NOMO-1 (cell line): Measurements from ENCODE around the gene DYNLT4.
A peak's percentile ranks its signal among the peaks of the same experiment; 100 is the strongest.
"Not testable (repeated sequence)": the region's sequence is repeated elsewhere in the genome, so short reads cannot be mapped to it uniquely, and the experiment has no call there.

Source experiments
- DNase-seq, 2 experiments: peaks; one replicate each; lab custom pipeline; 2025; ENCODE audit not compliant: unreplicated experiment in 2 of 2; lab: John Stamatoyannopoulos, UW

DYNLT4 gene

DNA sequence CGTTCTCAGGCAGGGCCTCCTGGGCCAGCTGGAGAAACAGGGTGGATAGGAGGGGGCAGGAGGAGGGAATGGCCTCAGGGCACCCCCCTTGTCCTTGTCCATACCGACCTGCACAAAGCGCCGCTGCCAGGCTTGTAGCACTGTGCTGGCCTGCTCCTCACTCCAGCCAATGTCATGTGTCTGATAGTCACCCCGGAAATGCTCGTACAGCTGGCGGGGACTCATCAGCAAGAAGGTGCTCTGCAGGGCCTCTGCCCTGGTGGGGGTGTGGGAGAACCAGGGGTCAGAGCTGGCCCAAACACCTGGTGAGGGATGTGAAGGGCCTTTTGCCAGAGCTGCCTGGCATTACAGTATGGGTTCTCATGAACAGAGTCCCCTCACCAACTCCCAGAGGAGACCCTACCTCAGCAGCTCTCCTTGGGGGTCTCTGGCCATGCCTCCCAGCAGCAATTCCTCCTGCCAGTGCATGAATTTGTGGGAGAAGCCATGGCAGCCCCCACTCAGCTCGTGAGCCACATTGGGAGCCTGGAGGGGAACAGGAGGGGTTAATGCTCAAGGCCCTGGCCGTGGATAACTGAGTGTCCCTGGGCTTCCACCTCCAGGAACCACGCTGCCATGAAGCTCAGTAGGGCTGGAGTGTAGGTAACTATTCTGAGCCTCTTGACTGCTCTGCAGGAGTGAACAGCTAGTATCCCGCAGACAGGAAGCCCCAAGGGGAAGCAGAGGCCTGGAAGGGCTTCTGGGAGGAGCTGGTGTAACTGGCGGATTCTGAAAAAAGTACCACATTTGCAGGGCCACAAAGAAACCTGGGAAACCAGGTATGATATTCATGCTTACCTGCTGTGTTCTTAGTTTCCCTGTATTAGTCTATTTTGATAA lies 22.6 kb upstream of the DYNLT4 start:
- no peak for DNase-seq

DNA sequence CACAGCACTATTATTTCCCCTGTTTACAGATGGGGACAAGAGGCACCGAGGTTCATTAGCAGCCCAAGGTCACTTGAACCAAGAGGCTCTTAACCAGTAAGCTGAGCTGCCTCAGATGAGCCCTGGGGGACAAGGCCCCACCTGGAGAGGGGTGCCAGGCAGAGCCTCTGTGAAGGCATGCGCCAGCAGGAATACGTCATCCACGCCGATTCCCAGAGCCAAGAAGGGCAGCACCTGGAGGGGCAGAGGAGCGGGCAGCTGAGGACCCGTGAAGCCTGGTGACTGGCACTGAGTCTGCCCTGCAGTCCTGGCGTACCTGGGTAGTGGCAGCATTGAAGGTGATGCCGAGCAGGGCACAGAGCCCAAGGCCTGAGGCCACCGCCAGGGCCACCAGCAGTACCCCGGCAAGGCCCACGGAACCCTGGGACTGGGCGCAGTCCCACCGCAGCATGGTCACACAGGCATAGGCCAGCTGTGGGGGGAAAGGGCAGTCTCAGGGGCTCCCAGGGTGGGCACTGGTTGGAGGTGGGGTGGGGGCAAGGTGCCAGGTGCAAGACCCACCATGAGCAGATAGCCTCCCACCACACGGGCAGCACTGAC lies 21.8 kb upstream of the DYNLT4 start:
- DNase-seq, result no peak

DNA sequence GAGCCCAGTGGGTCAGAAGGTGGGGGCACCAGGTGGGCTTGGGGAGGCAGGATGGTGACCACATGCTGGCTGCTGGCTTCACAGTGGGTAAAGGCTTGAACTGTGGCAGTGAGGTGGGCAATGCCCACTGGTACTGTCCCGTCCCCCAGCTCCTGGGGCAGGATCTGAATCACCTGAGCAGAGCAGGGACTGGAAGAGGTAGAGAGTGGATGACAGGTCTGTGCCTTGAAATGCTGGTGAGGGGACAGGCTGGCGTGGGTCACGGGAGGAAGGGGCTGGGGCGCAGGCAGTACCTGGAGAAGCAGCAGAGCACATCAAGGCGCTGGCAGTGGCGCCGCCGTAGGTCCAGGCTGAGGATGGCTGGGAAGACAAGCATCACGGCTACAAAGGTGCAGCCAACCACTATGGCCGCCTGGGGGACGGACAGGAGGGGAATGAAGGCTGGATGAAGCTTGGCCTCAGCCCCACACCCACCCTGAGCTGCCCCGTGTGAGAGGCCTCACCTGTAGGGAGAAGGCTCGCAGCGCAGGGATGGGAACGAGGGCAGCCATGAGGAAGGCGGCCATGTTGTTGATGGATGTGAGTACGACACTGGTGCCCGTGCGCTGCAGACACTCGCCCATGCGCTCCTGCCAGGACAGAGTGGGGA lies 21.0 kb upstream of the DYNLT4 start:
- DNase-seq, result no peak

DNA sequence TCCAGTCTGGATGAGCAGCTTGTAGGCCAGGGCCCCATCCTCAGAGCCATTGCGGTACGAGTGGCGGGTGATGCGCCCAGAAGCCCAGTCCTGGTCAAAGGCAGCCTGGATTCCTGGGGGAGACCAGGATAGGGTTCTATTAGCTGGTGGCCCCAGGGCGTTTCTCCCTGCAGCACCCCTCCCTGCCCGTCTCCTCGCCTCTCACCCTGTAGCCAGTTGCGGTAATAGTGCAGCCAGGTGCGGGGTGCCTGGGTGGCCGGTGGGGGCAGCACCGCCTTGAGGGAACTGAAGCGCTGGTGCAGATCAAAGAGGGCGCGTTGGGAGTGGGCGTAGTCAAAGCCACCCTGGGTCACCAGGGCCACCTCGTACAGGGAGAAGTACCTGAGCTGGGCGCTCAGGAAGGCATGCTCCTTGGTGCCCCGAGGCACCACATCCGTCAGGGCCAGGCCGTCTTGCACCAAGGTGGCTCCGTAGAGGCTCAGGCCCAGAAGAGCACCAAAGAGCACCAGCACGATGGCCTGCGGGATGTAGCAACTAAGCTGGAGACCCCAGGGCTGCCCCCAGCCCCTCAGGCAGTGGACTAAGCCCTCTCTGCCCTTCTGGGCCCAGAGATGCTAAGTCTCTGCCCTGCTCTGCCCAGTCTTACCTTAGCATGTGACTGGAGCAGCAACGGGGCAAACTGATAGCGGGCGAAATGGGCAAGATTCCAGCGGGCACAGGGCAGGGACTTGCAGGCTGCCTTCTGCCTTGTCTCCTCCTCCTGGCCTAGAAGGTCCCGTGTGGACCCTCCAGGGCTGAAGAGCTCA lies 20.2 kb upstream of the DYNLT4 start:
- no peak for DNase-seq

DNA sequence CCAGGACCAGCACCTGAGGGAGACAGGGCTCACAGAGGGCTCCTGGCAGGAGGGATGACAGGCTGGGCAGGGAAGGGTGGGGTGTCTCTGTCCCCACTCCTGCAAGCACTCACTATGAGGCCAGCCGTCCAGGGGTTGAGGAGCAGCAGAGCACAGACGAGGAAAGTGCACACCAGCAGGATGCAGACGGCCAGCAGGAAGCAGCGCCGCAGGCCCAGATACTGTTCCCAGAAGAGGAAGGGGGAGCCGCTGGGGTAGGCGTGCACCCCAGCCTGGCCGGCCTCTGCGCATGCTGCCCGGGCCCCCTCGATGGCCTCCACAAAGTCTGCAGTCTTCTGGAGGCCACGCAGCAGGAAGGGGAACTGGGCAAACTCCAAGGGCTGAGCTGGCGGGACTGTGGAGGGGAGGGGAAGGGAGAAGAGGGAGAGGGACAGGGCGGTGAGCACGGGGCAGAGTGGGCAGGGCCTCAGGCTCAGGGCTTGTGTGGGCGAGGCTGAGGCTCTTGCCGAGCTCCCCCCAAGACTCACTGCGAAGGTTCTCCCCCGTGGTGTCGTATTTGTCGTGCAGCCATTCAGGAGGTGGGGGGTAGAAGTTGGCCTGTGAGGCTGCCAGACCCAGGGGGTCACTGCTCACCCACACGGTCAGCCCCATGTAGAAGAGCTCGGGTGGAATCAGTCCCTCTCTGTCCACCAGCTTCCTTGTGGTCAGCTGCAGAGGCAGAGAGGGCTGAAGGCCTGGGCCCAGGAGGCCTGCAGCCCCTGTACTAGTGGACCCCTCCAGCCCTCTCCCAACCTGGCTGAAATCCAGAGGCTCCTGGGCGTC lies 19.4 kb upstream of the DYNLT4 start:
- peak; percentile 67 to 81 for DNase-seq

DNA sequence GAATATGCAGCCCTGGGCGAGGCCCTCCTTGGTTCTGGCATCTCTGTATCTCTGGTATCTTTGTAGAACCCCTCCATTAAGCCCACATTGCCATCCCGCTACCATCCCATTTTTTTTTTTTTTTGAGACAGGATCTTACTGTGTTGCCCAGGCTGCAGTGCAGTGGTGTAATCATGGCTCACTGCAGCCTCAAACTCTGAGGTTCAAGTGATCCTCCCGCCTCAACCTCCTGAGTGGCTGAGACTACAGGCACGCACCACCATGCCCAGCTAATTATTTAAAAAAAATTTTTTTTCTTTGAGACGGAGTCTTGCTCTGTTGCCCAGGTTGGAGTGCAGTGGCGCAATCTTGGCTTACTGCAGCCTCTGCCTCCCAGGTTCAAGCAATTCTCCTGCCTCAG lies 17.2 kb upstream of the DYNLT4 start:
- not testable (repeated sequence) for DNase-seq

DNA sequence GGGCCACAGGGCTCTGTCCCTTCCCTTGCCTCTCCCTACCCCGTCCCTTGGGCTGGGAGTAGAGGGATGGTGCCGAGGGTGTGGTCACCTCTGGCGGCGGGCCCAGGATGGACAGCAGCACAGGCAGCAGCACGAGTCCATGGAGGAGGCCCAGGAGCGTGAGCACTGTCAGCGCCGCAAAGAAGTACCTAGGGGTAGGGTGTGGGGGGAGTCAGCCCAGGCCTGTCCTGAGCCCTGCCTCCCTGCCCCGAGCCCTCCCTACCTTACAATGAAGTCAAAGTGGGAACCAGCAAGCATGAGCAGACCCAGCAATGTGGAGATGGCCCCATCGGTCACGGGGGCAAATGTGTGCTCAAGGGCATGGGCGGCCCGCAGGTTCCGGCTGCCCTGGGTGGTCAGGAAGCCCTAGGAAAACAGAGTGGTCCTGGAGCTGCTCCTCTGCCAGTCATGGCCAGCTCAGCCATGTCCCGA lies 15.9 kb upstream of the DYNLT4 start:
- no peak for DNase-seq

DNA sequence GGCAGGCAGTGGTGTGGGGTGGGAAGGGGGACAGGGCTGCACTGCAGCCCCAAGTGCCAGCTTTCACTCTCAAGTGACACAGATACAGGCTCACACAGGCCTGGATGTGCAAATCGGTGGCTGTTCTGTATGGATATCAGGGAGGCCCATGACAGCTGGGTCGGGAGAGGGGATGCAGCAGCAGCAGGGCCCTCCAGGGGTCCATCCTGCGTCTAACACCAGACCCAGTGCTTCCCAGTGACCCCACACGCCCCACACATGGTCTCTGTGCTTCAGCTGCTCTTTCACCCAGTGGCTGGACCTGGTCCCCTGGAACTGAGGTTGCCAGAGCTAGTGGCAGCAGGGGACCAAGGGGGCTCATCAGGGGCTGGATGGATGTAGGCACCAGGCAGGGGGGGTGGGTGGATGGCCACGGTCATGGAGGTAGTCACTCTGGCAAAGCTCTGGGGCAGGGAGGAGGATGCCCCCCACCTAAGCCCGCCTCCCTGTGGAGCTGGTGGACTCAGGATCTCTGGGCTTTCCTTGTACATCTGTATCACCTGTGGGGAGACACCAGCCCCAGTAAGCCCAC lies 15.1 kb upstream of the DYNLT4 start:
- DNase-seq, result no peak

DNA sequence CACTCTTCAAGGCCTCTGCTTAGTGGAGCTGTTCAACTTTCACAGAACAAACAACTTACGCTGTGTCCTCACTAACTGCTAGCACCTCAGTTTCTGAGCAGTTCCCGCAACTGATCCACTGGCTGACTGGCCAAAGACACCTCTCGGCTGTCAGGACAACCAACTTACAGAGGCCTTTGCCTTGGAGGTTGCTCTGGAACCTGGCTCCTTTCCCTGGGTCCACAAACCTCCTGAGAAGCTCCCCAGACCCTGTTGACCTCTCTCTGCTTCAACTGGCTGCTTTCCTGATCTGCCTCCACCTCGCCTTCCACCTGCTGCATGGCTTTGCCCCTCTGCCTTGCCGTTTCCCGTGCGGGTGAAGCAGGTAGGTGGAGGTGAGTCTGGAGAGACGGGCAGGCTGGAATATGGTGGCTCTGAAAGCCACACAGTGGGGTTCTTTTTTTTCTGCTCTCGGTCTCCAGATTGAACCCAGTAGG lies 14.1 kb upstream of the DYNLT4 start:
- no peak for DNase-seq

DNA sequence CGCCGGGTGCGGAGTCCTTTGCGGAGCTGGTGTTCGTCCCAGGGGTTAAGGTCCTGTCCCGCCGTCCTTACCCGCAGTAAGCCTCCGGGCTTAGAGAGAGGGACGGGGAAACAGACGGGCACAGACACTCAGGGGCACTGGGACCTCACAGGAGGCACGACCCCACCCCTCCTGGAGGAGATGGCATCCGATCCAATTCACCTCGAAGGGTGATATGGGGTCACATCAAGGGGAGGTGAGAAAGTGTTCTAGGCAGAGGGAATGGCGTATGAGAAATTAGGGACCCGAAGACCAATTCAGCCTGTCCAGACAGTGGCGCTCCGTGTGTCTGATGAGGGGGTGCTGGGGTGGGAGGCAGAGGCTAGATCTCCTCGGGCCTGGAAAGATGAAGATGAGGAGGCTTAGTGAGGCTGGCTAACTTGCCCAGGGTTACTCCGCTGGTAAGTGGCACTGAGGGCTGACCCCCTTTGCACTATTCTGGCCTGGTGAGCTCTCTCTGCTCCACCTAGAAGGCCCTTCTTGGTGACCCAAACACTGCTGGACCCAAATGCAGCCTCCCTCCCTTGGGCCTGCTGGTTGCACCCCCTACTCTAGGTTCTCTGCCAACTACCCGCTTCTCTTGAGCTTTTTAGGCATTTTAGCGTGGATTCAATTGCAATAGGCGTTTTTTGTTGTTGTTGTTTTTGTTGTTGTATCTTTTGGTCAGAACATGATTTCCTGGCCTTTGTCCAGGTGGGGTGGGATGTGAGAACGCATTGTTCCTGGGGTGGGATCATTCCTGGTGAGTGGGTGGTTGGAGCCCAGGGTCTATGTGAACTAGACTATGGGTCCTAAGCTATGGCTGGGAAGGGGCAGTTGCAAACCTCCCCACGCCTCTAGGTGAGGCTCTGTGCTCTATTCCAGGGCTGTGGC lies 13.4 kb upstream of the DYNLT4 start:
- DNase-seq, result peak in 1 of 2 experiments; percentile 19

DNA sequence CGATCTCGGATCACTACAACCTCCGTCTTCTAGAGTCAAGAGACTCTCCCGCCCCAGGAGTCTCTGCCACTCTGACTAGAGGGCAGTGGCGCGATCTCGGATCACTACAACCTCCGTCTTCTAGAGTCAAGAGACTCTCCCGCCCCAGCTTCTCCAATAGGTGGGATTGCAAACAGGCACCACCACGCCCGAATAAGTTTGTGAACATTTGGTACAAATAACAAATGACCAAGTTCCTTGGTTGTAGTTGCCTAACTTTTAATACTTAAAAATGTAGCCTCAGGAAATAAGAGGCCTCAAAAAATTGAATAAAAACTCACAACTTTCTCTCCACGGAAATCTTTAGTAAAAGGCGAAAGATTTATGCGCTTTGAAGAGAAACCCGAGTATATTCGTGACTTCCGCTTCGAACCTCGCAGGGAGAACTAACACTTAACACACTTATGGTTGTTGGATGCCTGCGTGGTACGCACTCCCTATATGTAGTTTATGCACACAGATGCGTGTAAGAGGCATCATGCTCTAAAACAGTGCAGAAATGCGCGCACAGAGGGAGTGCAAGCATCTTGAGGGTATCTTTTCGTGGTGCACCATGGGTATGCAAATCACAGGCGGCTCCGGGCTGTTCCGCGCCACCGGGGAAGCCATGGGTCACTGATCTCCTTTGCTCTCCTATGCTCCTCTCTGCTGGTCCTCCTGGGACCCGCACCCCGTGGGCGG lies 12.6 kb upstream of the DYNLT4 start:
- DNase-seq, result peak; percentile 89 to 96

DNA sequence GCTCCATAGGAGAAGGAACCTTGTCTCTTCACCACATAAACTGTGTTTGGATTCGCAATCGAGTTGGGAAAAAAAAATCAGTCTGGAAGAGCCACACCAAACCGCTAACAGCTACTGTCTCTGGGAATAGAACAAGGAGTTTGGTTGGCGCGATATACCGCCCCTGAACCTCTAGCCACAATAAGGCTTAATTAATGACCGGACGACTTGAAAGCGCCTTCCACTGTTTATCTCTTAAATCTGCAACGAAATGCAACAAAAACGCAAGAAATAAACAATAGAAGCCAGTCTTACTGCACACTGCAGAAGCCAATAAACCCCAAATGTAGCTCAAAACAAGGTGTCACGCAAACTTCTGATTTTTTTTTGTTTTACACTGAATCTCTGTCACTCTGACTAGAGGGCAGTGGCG lies 12.1 kb upstream of the DYNLT4 start:
- DNase-seq, result no peak

DNA sequence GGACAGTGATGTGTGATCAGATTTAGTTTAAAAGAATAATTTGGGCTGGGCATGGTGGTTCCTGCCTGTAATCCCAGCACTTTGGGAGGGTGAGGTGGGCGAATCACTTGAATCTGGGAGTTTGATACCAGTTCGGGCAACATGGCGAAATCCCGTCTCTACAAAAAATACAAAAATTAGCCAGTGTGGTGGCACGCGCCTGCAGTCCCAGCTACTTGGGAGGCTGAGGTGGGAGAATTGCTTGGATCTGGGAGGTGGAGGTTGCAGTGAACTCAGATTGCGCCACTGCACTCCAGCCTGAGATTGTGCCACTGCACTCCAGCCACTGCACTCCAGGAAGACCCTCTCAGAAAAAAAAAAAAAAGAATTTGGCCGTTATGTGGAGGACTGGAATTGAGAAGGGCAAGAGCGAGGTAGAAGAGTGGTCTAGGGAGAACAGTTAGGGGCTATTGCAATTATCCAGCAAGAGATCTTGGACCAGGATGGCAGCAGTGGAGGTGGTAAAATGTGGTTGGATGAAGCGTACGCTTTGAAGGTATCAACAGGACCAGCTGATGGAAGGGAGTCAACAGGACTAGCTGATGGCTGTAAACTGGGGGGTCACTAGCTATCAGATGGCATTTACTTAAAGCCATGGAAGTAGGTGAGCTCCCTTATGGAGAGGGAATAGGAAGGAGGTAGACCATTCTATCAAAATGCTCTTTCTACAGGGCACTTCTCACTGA lies 10.8 kb upstream of the DYNLT4 start:
- DNase-seq, result no peak

DNA sequence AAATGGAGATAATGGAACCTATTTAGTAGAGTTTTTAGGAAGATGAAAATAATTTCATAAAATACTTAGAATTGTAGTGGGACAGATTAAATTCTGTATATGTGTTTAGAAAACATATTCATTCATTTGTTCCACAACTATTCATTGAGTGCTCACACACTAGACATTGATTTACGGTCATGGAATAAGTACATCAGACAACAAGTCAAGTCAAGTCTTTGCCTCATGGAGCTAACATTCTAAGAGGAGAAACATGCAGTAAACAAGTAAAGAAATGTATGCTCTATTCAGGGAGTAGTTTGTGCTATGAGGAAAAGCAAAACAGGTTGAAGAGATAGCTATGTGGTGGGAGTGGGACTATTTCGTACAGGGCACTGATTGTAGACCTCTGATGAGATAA lies 10.2 kb upstream of the DYNLT4 start:
- no peak for DNase-seq

DNA sequence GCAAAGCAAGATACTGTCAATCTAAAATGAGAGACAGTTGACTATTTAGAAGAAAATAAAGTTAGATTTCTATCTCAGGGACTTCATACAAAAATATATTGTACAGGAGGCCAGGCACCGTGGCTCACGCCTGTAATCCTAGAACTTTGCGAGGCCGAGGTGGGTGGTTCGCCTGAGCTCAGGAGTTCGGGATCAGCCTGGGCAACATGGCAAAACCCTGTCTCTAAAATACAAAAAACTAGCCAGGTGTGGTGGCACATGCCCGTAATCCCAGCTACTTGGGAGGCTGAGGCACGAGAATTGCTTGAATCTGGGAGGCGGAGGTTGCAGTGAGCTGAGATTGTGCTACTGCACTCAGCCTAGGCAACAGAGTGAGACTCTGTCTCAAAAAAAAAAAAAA lies 8.8 kb upstream of the DYNLT4 start:
- DNase-seq, result not testable (repeated sequence)

DNA sequence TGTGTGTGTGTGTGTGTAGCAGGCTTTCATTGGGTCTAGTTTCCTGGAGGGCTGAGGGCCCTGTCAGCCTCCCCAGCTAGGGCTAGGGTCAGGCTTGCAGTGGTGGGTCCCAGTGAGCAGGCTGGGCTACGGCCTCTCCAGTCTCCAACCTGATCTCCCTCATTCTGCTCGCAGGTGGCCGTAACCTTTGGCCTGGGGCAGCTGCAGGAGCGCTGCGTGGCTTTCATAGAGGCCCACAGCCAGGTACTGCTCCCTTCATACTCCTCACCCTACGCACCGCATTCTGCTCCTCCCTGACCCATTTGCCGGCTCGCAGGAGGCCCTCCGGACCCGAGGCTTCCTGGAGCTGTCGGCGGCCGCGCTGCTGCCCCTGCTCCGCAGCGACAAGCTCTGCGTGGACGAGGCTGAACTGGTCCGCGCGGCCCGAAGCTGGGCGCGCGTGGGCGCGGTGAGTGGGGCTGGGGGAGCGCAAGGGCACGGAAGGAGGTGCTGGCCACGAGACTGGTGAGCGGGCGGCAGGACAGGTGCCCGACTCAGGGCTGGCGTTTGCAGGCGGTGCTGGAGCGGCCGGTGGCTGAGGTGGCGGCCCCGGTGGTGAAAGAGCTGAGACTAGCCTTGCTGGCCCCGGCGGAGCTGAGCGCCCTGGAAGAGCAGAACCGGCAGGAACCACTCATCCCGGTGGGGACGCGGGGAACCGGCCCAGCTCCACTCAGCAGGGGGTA lies 5.8 kb upstream of the DYNLT4 start:
- no peak for DNase-seq

DNA sequence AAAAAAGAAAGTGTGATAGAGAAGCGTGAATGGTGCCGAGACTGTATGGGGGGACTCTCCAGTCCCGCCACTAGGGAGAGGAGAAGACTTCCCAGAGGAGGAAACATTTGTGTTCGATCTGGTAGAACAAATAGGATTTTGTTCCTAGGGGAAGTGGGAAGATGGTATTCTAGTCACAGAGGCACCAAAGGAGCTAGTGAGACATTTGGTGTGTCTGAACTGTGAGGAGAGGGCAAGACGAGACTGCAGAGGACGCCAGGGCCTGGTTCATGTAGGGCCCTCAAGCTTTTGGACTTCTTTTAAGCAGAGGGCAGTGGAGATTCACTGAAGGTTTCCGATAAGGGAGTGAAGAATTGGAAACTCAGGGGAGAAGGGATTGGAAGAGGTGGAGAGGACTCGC lies 4.1 kb upstream of the DYNLT4 start:
- no peak for DNase-seq
